Activated CD8-positive, alpha-beta memory T cell treated with anti-CD3 and anti-CD28 coated beads, Interleukin-2, amount 50 U/mL, for 48 hours (primary cell): ENCODE data around the gene UVSSA.
"Not testable (repeated sequence)": the region's sequence is repeated elsewhere in the genome, so short reads cannot be mapped to it uniquely, and the experiment has no call there.

Source experiments
- DNase-seq: peaks from one replicate; pipeline ENCODE4 v3.0.0-alpha.2; 2020

Gene UVSSA

GRCh38 chr4:1316537-1317168 is 30.4 kb upstream of the UVSSA start:
- DNase-seq = no peak

- no peak for DNase-seq
Measured at GRCh38 chr4:1317177-1318045, 29.6 kb upstream of the UVSSA start.

GRCh38 chr4:1318046-1318375 is 29.0 kb upstream of the UVSSA start:
- DNase-seq = no peak

- no peak for DNase-seq
Measured at GRCh38 chr4:1318488-1319213, 28.4 kb upstream of the UVSSA start.

DNA sequence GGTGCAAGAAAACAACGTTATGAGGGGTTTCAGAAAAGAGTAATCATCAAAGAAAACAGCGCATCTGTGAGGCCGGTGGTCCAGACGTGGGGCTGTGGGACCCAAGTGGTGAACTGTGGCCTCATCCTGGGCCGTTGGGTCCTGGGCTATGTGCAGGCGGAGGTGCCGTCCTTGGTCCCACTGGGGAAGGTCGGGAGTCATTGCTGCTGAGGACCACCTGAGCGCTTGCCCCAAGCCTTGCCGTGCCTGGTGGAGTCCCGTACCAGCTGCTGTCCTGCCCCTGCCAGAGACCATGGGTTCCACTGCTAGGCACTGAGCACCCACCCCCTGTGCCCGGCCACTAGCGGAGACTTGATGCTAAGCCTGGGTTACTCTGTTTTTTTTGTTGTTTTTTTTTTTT is 25.5 kb upstream of the UVSSA start:
- no peak for DNase-seq

DNA sequence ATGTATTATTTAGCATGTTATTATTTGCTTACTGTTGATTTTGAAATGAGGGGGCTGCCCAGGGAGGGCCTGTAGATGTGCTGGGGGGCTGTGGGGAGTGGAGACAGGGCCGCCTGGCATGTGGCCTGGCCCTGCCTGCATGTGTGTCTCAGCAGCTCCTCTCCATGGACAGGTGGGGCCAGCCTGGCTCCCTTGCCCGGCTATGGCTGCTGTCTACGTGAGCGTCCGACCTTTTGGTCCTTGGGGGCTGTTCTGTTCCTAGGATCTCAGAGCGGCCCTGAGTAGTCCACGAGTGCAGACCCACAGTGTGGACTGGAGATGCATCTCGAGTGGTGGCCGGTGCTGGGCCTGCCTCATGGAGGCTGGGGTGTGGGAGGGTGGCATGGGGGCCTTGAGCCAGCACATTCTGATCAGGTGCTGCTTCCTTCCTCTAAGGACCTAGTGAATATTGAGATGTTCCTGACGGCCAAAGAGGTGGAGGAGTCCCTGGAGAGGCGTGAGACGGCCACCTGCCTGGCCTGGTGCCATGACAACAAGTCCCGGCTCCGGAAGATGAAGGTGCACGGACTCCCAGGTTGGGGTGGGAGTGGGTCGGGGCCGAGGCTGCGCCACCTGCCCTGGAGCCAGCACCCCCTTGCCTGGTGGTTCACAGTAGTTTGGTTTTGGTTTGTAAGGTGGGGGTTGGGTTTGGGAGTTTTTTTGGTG is 24.9 kb upstream of the UVSSA start:
- DNase-seq = no peak

GRCh38 chr4:1323280-1323634 is 23.8 kb upstream of the UVSSA start:
- DNase-seq = no peak

DNA sequence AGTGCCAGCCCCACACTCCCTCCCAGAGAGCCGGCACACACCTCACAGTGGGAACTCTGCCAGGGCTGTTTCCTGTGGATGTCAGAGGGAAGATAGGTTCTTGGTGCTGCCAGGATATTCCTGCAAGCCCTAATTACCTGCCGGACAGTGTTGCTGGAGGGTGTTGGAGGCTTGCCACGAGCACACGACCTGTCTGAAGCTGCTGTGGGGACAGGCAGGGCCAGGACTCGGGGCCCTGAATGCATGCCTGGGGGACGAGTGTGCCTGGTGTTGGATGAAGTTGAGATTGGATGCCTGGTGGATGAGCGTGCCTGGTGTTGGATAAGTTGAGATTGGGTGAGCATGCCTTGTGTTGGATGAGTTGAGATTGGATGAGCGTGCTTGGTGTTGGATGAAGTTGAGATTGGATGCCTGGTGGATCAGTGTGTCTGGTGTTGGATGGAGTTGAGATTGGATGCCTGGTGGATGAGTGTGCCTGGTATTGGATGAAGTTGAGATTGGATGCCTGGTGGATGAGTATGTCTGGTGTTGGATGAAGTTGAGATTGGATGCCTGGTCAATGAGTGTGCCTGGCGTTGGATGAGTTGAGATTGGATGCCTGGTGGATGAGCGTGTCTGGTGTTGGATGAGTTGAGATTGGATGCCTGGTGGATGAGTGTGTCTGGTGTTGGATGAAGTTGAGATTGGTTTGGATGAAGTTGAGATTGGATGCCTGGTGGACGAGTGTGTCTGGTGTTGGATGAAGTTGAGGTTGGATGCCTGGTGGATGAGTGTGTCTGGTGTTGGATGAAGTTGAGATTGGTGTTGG is 23.2 kb upstream of the UVSSA start:
- DNase-seq = no peak

- DNase-seq = not testable (repeated sequence)
Measured at GRCh38 chr4:1324443-1325175, 22.4 kb upstream of the UVSSA start.

- no peak for DNase-seq
Measured at GRCh38 chr4:1325176-1325480, 21.9 kb upstream of the UVSSA start.

GRCh38 chr4:1325681-1326635 is 21.1 kb upstream of the UVSSA start:
- DNase-seq = no peak

GRCh38 chr4:1326751-1327525 is 20.1 kb upstream of the UVSSA start:
- no peak for DNase-seq

- DNase-seq = no peak
Measured at GRCh38 chr4:1327526-1328266, 19.3 kb upstream of the UVSSA start.

GRCh38 chr4:1328267-1329155 is 18.5 kb upstream of the UVSSA start:
- no peak for DNase-seq

GRCh38 chr4:1329408-1330371 is 17.3 kb upstream of the UVSSA start:
- DNase-seq = no peak

DNA sequence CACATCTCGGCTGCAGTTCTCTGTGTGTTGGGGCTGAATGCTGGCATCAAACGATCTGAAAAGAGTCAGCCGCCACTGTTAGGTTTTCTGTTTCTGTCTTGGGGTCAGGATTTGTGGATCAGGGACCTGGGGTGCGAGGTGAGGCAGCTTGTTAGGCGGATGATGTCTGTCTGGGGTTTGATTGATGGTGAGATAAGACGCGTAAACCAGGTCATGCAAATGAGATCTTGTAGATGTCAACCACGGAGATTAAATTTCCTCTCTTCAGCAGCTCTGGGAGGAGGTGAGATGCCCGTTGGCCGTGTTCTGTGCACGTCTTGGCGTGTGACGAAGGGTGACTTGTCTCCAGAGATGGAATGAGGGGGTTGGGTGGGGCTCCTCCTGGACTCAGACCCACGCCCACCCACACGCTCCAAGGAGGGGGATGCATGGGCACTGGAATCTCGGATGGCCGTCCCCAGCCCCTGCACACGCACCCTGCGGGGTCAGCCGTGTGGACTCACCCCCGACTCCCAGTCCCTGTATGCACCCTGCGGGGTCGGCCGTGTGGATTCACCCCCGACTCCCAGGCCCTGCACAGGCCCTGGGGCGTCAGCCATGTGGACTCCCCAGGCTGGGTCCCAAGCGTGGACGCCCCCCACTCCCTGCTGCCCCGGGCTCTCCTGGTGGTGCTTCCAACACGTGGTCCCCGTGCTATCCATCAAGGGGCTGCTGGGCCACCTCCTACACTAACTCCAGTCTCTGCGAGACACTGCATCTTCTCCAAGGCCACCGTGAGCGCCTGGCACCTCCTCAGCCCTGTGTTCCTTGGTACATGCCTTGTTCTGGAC is 16.0 kb upstream of the UVSSA start:
- DNase-seq = peak; percentile 71
